NOMO-1 treated with dmso at 0.1 percent for 144 hours (cell line): ENCODE results near the gene FANK1.
"Not testable (repeated sequence)": the region's sequence is repeated elsewhere in the genome, so short reads cannot be mapped to it uniquely, and the experiment has no call there.

Experiments
- DNase-seq: peaks from one replicate; lab custom pipeline; 2025; ENCODE audit not compliant: unreplicated experiment; lab: John Stamatoyannopoulos, UW

FANK1 gene

DNA sequence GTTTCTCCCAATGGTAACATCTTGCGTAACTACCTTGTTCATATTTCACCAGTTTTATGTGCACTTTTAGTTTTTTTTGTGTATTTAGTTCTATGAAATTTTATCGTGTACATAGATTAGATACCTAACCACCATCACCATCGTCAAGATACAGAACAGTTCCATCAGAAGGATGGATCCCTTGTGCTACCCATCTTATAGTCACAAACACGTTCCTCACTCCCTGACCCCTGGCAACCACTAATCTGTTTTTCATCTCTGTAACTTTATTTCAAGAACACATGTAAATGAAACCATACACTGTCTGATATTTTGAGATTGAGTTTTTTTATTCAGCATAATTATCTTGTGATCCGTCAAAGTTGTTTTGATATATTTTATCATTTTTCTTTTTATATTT lies 29.9 kb downstream of the FANK1 start:
- no peak for DNase-seq

DNA sequence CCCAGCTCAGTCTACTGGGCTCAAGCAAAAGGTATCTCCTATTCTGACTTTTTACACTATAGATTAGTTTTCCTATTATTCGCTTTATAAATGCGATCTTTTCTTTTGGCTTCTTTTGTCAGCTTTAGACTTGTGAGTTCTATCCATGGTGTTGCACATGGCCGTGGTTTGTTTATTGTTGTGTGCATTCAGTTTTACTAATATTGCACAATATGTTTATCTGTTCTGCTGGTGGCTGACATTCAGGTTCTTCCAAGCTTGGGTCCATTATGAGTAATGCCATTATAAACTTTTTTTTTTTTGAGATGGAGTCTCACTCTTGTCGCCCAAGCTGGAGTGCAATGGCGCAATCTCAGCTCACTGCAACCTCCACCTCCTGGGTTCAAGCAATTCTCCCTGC lies 30.9 kb downstream of the FANK1 start:
- DNase-seq, result not testable (repeated sequence)

DNA sequence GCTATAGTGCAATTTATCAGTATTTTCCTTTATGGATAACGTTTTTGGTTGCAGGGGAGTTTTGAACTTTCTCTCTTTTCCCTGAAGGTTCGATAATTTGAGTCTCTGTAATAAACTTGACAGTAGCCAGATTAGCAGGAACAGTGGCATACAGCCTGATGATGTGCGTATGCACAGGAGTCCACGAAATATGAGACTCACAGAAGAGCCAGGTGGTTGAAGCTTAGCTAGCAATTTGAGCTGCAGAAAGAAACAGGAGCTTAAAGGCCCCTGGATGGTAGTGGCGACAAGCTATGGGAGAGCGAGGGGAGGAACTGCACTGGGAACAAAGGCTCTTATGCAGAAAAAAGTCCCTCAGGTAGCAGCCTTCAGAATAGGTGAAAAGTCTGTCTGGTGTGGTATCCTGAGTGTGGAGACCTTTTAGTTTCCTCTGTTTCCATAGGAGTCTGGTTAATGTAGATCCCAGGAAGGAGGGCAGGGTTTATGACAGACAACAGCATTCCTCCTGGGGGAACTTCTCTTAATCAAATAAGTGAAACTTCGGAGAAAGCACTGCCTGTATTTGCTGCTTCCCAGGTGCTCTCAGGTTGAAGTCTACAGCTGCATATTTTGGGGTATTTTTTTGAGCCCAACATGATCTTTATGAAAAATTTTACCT lies 32.7 kb downstream of the FANK1 start:
- DNase-seq, result no peak

DNA sequence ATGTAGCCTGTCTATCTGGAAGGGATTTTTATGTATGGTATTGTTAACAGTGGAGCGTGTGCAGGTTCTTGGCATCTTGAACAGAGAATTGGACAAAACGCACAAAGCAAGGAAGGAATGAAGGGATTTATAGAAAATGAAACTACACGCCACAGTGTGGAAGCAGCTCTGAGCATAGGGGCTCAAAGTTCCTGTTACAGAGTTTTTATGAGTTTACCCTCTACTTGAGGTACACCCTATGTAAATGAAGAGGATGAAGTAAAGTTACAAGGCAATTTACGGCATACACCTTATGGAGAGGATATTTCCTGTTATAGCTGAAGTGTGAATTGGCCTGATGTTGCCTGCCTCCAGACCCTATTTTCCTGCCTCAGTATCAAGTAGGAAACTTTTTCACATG lies 33.3 kb downstream of the FANK1 start:
- no peak for DNase-seq

GRCh38 chr10:125933693-125934092 lies 37.3 kb downstream of the FANK1 start:
- DNase-seq, result no peak

- no peak for DNase-seq
These were observed 40.0 kb downstream of the FANK1 start for GRCh38 chr10:125936331-125936730.

DNA sequence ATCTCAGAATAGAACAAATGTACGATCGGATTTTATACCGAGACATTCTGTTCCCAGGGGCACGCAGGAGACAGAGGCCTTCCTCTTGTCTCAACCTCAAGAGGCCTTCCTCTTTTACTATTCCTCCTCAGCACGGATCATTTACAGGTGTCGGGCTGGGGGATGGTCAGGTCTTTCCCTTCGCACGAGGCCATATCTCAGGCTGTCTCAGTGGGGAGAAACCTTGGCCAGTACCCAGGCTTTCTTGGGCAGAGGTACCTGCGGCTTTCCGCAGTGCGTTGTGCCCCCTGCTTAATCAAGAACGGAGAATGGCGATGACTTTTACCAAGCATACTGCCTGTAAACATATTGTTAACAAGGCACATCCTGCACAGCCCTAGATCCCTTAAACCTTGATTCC lies 44.2 kb downstream of the FANK1 start:
- DNase-seq, result no peak

GRCh38 chr10:125951290-125951689 lies 54.9 kb downstream of the FANK1 start:
- DNase-seq, result no peak

GRCh38 chr10:125953778-125954385 lies 57.5 kb downstream of the FANK1 start:
- no peak for DNase-seq

DNA sequence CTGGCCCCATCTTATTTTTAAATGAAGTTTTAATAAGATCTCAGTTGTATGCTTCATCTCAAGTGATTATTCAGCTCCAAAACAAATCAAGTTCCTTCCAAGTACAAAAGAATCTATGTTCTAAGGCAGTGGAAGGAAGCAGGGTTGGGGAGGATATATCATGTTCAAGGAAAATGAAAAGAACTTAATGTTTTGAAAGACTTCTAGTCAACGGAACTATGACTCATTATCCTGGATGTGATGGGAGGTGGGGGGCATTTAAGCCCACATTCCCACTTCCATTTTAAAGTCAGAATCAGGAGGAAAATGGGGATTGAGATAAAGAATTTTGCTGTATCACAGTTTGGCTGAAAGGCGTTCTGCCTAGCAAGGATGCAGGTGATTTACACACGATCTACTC lies 59.4 kb downstream of the FANK1 start:
- no peak for DNase-seq

DNA sequence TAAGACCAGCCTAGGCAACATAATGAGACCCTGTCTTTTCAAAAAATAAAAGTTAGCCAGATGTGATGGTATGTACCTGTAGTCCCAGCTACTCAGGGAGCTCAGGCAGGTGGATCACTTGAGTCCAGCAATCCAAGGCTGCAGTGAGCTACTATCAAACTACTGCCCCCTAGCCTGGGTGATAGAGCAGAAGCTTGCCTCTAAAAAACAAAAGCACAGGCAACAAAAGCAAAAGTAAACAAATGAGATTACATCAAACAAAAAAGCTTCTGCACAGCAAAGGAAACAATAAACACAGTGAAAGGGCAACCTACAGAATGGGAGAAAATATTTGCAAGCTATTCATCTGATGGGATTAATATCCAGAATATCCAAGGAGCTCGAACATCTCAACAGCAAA lies 65.4 kb downstream of the FANK1 start:
- DNase-seq, result no peak

DNA sequence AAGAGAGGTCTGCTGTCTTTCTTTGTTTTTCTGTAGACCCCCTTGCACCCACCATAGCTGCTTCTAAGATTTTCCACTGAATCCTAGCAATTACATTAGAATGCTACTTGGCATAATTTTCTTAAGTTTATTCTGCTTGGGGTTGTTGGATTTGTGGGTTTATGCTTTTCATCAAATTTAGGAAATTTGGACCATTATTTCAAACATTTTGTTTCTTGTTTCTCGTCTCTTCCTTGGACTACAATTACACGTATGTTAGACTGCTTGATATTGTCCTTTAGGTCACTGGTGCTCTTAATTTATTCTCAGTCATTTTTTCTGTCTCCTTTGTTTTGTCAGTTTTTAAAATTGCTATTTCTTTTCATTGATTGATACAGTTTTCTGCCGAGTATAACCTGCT lies 65.8 kb downstream of the FANK1 start:
- no peak for DNase-seq

- no peak for DNase-seq
These were observed 68.2 kb downstream of the FANK1 start for GRCh38 chr10:125964558-125964957.

DNA sequence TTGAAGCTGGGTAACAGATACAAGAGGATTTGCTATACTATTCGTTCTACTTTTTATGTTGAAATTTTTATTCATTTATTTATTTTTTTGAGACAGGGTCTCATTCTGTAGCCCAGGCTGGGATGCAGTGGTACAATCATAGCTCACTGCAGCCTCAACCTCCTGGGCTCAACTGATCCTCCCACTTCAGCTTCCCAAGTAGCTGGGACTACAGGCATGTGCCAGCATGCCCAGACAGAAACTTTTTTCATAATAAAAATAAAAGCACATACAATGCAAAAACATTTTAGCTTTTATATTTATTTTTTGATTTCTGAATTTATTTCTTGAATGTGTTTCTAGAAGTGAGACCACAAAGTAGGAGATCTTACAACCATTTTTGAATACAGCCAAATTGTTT lies 71.2 kb downstream of the FANK1 start:
- DNase-seq, result no peak

DNA sequence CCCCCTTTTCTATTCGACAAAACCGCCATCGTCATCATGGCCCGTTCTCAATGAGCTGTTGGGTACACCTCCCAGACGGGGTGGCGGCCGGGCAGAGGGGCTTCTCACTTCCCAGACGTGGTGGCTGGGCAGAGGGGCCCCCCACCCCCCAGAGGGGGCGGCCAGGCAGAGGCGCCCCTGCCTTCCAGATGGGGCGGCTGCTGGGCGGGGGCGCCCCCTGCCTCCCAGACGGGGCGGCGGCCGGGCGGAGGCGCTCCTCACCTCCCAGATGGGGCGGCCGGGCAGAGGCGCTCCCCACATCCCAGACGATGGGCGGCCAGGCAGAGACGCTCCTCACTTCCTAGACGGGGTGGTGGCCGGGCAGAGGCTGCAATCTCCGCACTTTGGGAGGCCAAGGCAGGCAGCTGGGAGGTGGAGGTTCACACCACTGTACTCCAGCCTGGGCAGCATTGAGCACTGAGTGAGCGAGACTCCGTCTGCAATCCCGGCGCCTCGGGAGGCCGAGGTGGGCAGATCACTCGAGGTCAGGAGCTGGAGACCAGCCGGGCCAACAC lies 73.8 kb downstream of the FANK1 start:
- not testable (repeated sequence) for DNase-seq

- DNase-seq, result no peak
These were observed 80.7 kb downstream of the FANK1 start for GRCh38 chr10:125976960-125977605.

GRCh38 chr10:125979976-125980375 lies 83.6 kb downstream of the FANK1 start:
- DNase-seq, result no peak

GRCh38 chr10:125980521-125981035 lies 84.2 kb downstream of the FANK1 start:
- no peak for DNase-seq

- DNase-seq, result peak; percentile 14
These were observed 86.0 kb downstream of the FANK1 start for GRCh38 chr10:125982260-125982948.

DNA sequence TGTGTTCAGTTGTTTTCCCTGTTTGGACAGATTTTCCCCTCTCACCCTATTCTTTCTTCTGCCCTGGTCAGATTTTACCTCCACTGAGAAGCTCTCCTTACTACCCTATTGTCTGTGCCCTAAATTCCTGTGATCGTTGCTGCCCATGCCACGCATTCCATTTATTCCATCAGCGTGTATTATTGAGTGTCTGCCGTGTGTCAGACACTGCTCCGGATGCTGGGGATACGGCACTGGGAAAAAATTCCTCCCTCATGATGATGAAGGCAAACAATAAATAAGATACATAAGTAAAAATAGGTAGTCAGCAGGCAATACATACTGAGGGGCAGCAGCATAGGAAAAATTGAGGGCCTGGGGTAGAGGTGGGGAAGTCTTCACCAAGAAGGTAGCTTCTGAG lies 86.8 kb downstream of the FANK1 start:
- no peak for DNase-seq

DNA sequence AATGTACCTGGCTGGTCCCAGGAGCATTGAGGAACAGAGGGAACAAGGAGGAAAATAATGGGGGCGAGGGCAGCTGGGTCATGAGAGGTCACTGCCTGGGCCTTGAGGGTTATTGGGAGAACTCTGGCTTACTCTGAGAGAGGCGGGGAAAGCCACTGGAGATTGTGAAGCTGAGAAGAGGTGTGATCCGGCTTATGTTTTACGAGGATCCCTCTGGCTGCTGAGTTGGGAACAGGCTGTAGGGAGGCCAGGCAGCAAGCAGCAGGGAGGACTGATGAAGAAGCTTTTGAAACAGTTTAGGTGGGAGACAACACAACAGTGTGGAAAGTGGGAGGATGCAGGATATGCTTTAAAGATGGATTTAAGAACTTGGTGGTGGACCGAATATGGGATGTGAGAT lies 87.3 kb downstream of the FANK1 start:
- DNase-seq, result no peak
